DMS 273 (cell line): ENCODE data around the gene DARS2.
"Not testable (repeated sequence)": the region's sequence is repeated elsewhere in the genome, so short reads cannot be mapped to it uniquely, and the experiment has no call there.

Experiments
- DNase-seq: peaks from one replicate; lab custom pipeline; 2025; ENCODE audit not compliant: unreplicated experiment; lab: John Stamatoyannopoulos, UW

DARS2 gene

GRCh38 chr1:173862146-173862768 is 37.8 kb downstream of the DARS2 start:
- DNase-seq: peak; percentile 80

- peak; percentile 77 for DNase-seq
Observed at GRCh38 chr1:173862769-173863223, 38.3 kb downstream of the DARS2 start.

DNA sequence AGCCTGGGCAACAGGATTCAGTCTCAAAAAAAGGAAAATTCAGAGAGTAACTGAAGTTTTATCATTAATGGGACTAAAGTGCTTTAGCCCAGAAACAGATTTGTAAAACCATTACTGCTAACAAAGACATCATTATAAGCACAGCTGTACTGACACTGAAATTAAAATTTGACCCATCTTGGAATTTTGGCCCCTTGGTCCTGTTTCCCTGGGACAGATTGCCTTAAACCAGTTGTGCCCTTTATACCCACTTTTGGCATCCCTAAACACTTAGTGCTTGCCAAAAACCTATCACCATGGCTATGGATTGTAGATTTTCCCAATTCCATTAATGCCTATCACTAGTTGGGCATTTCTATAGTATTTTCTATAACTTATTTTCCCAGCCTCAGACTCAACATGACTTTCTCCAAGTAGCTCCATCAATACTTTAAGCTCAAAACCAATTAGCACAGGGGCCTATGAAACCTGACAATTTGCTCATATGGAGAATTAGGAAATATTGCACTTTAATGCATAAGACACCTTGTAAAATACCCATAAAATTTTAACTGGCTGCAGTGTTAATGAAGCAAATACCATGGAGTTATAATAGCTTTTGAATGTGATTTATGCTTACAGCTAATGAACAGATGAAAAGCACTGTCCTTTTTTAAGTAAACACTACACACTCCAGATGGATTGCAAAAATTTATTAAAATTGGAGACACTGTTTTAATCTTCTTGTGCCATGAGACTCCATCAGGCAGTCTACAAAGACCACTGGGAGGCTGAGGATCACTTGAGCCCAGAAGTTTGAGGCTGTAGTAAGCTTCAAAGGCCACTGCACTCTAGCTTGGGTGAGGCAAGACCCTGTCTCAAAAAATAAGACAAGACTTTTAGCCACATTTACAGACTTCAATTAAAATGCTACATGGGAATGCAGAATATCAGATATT is 39.0 kb downstream of the DARS2 start:
- DNase-seq: peak; percentile 73

GRCh38 chr1:173864179-173864867 is 39.9 kb downstream of the DARS2 start:
- peak; percentile 37 for DNase-seq

DNA sequence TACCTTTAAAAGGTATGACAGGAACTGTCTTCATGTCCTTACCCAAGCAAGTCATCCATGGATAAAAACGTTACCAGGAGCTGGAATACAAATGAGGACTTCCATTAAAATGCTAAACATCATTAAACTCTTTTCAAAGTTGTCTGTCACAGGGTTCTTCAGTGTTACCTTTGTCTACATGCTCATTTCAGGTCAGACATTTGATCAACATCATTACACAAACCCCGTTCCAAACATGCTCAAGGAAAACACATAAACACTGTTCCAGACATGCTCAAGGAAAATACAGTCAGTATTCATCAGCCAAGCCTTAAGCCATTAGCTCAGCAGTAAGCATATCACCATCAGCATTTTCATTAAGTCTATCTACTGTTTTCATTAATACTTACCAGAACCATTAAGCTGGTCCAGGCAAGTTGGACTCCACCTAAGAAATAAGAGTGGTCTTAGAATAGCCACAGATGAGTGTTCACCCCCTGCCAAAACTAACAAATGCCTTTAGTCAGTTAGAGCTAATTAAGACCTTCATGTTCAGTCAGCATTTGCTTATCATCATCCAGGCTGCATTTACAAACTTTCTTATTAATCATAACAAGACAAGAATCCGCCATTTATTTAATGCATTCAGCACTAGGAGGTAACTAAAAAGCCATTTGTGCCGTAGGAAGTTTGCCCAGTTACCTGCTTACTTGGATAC is 41.1 kb downstream of the DARS2 start:
- peak; percentile 47 for DNase-seq

GRCh38 chr1:173866413-173867115 is 42.1 kb downstream of the DARS2 start:
- DNase-seq: peak; percentile 33

DNA sequence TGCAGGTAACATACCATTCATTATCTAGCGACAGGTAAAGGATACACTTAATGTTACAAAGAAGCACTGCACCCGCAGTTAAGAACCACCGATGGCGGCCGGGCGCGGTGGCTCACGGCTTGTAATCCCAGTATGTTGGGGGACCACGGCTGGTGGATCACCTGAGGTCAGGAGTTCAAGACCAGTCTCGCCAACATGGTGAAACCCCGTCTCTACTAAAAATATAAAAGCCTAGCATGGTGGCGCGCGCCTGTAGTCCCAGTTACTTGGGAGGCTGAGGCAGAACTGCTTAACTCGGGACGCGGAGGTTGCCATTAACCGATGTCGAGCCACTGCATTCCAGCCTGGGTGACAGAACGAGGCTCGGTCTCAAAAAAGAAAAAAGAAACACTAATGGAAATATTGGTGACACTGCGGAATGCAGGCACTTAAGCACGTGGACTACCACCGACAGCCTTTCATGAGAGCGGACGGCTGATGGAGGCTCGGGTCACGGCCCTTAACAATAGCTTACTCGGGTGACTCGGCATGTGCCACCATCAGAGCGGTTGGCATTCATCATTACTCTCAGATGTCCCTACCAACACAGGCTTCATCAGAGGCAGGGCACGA is 42.8 kb downstream of the DARS2 start:
- DNase-seq: no peak

GRCh38 chr1:173867753-173868265 is 43.3 kb downstream of the DARS2 start, which contains the start of gene GAS5:
Gene GAS5, minus strand, starts transcription at chr1:173867989.
- peak; percentile 100 for DNase-seq

DNA sequence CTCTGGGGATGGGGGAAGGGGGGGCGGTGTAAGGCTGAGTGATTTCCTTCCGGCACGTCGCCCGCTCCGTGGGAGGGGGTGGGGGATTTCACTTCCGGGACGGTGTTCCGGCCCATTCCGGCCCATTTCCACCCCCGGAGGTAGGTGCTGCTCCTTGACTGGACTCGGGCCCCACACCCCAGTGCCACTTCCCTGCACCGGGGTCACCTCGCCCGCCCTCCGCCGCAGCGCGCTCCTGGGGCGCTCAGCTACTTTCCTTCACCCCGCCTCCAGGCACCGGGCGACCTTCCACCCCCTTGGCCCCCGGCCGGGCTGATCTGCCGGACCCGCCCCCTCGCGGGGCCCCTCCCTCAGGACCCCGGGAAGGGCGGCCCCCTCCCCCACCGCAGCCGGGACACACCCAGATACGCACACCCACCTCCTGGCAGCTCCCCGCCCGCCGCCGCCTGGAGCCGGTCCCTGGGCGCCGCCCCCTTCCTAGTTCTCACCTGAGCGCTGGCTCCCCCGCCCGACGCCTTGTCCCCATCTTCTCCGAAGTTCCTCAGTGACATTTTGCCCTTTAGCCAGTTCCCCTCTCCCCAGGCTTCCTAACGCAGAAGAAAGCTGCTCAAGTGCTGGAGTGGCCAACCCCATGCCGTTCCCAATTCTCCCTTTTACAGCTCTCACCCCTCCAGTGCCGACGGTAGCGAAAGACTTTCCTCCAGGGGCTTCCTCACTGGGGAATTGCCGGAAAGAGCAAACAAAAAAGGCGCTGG is 44.0 kb downstream of the DARS2 start, which contains the start of gene ZBTB37:
ZBTB37 (plus strand) TSS at position 115 of the 755 bp plus-strand sequence. CDS start 1,846 bp downstream, outside the sequence.
- peak; percentile 96 for DNase-seq

GRCh38 chr1:173869021-173869359 is 44.5 kb downstream of the DARS2 start:
- DNase-seq: no peak

DNA sequence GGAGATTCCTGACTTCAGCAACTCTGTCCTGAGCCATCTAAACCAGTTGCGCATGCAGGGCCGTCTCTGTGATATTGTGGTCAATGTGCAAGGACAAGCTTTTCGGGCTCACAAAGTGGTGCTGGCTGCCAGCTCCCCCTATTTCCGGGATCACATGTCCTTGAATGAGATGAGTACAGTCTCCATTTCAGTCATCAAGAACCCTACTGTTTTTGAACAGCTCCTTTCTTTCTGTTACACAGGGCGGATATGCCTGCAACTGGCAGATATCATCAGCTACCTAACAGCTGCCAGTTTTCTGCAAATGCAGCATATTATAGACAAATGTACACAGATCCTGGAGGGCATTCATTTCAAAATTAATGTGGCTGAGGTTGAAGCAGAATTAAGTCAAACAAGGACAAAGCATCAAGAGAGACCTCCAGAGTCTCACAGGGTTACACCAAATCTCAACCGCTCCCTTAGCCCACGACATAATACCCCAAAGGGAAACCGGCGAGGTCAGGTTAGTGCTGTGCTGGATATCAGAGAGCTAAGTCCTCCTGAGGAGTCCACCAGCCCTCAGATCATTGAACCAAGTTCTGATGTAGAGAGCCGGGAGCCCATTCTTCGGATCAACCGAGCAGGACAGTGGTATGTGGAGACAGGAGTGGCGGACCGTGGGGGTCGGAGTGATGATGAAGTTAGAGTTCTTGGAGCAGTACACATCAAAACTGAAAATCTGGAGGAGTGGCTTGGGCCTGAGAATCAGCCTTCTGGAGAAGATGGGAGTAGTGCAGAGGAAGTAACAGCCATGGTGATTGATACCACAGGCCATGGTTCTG is 46.0 kb downstream of the DARS2 start:
- no peak for DNase-seq

DNA sequence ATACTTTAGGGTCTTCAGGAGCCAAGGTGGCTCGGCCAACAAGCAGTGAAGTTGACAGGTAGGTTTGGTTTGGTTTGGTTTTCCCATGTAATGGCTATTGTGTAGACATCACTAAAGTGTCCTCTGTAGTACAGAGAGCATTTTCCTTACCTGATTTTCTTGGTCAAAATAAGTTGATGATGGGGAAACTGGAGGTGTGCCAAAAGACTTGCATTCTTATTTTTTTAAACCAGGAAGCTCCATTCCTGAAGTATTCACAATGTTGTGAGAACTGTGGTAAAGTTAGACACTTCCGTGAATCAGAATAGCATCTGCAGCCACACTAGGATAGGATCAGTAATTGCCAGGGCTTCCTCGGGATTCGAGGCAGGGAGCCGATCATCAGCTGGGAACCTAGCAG is 46.6 kb downstream of the DARS2 start:
- DNase-seq: no peak

GRCh38 chr1:173871500-173871899 is 47.0 kb downstream of the DARS2 start:
- no peak for DNase-seq

DNA sequence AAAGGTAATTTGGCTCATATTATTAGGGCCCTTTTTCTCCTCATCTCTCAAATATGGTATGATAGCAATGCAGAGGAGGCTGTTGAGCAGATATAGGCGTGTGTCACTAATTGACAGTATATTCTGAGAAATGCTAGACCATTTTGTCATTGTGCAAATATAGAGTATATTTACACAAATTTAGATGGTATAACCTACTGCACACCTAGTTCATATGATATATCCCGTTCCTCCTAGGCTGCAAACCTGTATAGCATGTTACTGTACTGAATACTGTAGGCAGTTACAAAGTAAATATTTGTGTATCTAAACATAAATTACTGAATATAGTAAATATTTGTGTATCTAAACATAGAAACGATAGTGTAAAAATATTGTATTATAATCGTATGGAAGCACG is 52.3 kb downstream of the DARS2 start:
- no peak for DNase-seq

GRCh38 chr1:173878251-173878650 is 53.8 kb downstream of the DARS2 start:
- DNase-seq: no peak

DNA sequence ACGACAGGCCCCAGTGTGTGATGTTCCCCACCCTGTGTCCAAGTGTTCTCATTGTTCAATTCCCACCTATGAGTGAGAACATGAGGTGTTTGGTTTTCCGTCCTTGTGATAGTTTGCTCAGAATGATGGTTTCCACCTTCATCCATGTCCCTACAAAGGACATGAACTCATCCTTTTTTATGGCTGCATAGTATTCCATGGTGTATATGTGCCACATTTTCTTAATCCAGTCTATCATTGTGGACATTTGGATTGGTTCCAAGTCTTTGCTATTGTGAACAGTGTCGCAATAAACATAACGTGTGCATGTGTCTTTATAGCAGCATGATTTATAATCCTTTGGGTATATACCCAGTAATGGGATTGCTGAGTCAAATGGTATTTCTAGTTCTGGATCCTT is 56.6 kb downstream of the DARS2 start:
- DNase-seq: not testable (repeated sequence)

DNA sequence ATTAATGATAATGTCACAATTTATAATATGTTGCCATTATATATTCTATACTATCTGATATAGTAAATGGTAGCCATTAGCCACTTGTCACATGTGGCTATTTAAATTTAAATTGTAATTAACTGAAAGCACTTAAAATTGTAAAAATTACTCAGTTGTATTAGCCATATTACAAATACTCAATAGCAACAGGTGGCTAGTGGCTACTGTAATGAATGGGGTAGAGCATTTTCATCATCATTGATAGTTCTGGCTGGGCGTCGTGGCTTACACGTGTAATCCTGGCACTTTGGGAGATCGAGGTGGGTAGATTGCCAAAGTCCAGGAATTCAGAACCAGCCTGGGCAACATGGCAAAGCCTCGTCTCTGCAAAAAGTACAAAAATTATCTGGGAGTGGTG is 60.2 kb downstream of the DARS2 start:
- no peak for DNase-seq
